GM13977 (cell line): ENCODE measurements around the gene CRYL1.

Experiments
- DNase-seq: peaks from one replicate; pipeline ENCODE4 v3.0.0; 2012; ENCODE audit warnings: low spot score
- in situ Hi-C: fragments of 300-500 bp; cut with MboI; formaldehyde crosslinking; loops from one replicate; pipeline ENCODE4 v1.12.0; 2022; ENCODE audit warnings: low sequenced_read_pairs, low pct_unique_long_range_greater_than_20kb, mixed read lengths, inconsistent platforms; ENCODE audit not compliant: unreplicated experiment
- TF ChIP-seq, protein P1 (sequence below): IDR thresholded peaks from 2 replicates; pipeline ENCODE4 v1.5.1; 2012; ENCODE audit warnings: mild to moderate bottlenecking, control low read depth; ENCODE audit not compliant: insufficient read depth; ENCODE audit errors: extremely low read depth, missing control alignments

The CRYL1 gene

DNA sequence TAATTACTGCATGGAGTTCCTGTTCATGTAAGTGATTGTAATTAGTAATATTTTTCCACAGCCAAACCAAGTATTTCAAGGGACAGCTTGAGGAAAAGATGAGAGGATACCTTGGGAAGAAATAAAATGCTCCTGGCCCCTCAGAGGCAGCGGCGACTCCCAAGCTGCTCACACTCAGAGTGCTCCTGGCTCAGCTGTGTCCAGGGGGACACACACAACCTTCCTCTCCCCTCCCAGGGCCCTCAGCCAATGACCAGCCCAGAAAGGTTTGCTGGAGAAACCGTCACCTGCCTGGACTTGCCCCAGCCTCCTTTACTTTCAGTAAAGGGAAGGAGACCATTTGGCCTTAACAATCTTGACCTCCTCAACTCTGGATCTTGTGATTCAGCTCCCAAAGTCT lies 51.1 kb downstream of the CRYL1 start:
- in situ Hi-C loops, result no loop called here
- no peak for DNase-seq

GRCh38 chr13:20473888-20474287 lies 51.8 kb downstream of the CRYL1 start:
- TF ChIP-seq, protein P1, sequence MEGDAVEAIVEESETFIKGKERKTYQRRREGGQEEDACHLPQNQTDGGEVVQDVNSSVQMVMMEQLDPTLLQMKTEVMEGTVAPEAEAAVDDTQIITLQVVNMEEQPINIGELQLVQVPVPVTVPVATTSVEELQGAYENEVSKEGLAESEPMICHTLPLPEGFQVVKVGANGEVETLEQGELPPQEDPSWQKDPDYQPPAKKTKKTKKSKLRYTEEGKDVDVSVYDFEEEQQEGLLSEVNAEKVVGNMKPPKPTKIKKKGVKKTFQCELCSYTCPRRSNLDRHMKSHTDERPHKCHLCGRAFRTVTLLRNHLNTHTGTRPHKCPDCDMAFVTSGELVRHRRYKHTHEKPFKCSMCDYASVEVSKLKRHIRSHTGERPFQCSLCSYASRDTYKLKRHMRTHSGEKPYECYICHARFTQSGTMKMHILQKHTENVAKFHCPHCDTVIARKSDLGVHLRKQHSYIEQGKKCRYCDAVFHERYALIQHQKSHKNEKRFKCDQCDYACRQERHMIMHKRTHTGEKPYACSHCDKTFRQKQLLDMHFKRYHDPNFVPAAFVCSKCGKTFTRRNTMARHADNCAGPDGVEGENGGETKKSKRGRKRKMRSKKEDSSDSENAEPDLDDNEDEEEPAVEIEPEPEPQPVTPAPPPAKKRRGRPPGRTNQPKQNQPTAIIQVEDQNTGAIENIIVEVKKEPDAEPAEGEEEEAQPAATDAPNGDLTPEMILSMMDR, result no peak
- DNase-seq, result no peak
- in situ Hi-C loops, result no loop called here

More for the DNA sequence above, 51.1 kb downstream of the CRYL1 start:
- TF ChIP-seq, protein P1, result no peak

GRCh38 chr13:20473139-20473538 lies 52.5 kb downstream of the CRYL1 start:
- TF ChIP-seq, protein P1, result no peak
- in situ Hi-C loops, result no loop called here
- DNase-seq, result no peak

DNA sequence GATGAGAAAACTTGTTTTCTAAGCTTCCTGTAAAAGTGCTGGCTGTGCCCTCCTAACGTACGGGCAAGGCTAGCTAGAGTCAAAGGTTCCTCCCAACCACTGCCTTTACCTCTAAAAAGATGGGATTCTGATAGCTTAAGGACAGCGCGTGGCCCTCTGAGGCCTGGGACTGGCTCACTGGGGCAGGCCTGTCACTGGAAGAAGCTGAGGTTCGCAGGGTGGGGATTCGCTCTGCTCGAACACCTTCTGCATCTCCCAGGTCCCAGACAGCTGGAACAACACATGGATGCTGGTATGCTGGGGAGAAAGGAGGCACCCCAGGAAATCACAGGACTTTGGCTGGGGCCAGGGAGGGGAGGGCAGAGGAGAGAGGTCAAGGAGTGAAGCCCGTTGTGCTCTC lies 53.1 kb downstream of the CRYL1 start:
- TF ChIP-seq, protein P1, result no peak
- no peak for DNase-seq
- in situ Hi-C loops, result no loop called here

- no peak for DNase-seq
- TF ChIP-seq, protein P1, result no peak
- in situ Hi-C loops, result no loop called here
These were observed 55.5 kb downstream of the CRYL1 start for GRCh38 chr13:20470136-20470535.

- no peak for DNase-seq
- TF ChIP-seq, protein P1, result no peak
- in situ Hi-C loops, result no loop called here
These were observed 59.3 kb downstream of the CRYL1 start for GRCh38 chr13:20466371-20466770.

- no peak for DNase-seq
- TF ChIP-seq, protein P1, result no peak
- in situ Hi-C loops, result no loop called here
These were observed 60.3 kb downstream of the CRYL1 start for GRCh38 chr13:20465218-20465879.
